ENCODE data around the gene SMIM14.
A peak's percentile ranks its signal among the peaks of the same experiment; 100 is the strongest.
"Not testable (repeated sequence)": the region's sequence is repeated elsewhere in the genome, so short reads cannot be mapped to it uniquely, and the experiment has no call there.

The SMIM14 gene

GRCh38 chr4:39638354-39639239, at the start of gene SMIM14:
TSS of gene SMIM14 (minus strand) at chr4:39638865. CDS start at chr4:39605145, 33,720 bp downstream.
- DNase-seq (ENCODE audit: low spot score): peak; percentile 99

GRCh38 chr4:39687014-39687413, 48.3 kb upstream of the SMIM14 start:
- DNase-seq (ENCODE audit: low spot score): no peak

- no peak for DNase-seq (ENCODE audit: low spot score)
These were observed 47.3 kb upstream of the SMIM14 start for GRCh38 chr4:39685990-39686389.

GRCh38 chr4:39682138-39682537, 43.5 kb upstream of the SMIM14 start:
- DNase-seq (ENCODE audit: low spot score): no peak

GRCh38 chr4:39681003-39681402, 42.3 kb upstream of the SMIM14 start:
- DNase-seq (ENCODE audit: low spot score): not testable (repeated sequence)

- not testable (repeated sequence) for DNase-seq (ENCODE audit: low spot score)
These were observed 37.0 kb upstream of the SMIM14 start for GRCh38 chr4:39675681-39676080.

- DNase-seq (ENCODE audit: low spot score): not testable (repeated sequence)
These were observed 31.6 kb upstream of the SMIM14 start for GRCh38 chr4:39670296-39670695.

GRCh38 chr4:39668887-39669286, 30.2 kb upstream of the SMIM14 start:
- DNase-seq (ENCODE audit: low spot score): no peak

GRCh38 chr4:39667706-39668105, 29.0 kb upstream of the SMIM14 start:
- DNase-seq (ENCODE audit: low spot score): no peak

GRCh38 chr4:39664828-39665731, 26.4 kb upstream of the SMIM14 start:
- DNase-seq (ENCODE audit: low spot score): peak; percentile 52

GRCh38 chr4:39662683-39663082, 24.0 kb upstream of the SMIM14 start:
- DNase-seq (ENCODE audit: low spot score): no peak

- no peak for DNase-seq (ENCODE audit: low spot score)
These were observed 22.1 kb upstream of the SMIM14 start for GRCh38 chr4:39660757-39661156.

- DNase-seq (ENCODE audit: low spot score): no peak
These were observed 21.4 kb upstream of the SMIM14 start for GRCh38 chr4:39660045-39660444.

GRCh38 chr4:39658756-39659155, 20.1 kb upstream of the SMIM14 start:
- DNase-seq (ENCODE audit: low spot score): no peak

- no peak for DNase-seq (ENCODE audit: low spot score)
These were observed 18.8 kb upstream of the SMIM14 start for GRCh38 chr4:39657465-39657864.

- not testable (repeated sequence) for DNase-seq (ENCODE audit: low spot score)
These were observed 18.0 kb upstream of the SMIM14 start for GRCh38 chr4:39656638-39657037.

GRCh38 chr4:39655876-39656275, 17.2 kb upstream of the SMIM14 start:
- DNase-seq (ENCODE audit: low spot score): no peak

GRCh38 chr4:39655211-39655610, 16.5 kb upstream of the SMIM14 start:
- no peak for DNase-seq (ENCODE audit: low spot score)

GRCh38 chr4:39651586-39651985, 12.9 kb upstream of the SMIM14 start:
- DNase-seq (ENCODE audit: low spot score): not testable (repeated sequence)

GRCh38 chr4:39649639-39650265, 11.1 kb upstream of the SMIM14 start:
- DNase-seq (ENCODE audit: low spot score): no peak

- no peak for DNase-seq (ENCODE audit: low spot score)
These were observed 10.3 kb upstream of the SMIM14 start for GRCh38 chr4:39648827-39649558.

- DNase-seq (ENCODE audit: low spot score): no peak
These were observed 9.5 kb upstream of the SMIM14 start for GRCh38 chr4:39648213-39648612.

Data from AG08395 (cell line).